CD1c-positive myeloid dendritic cell (primary cell): ENCODE data around the gene CFAP70.
A peak's percentile ranks its signal among the peaks of the same experiment; 100 is the strongest.
"Not testable (repeated sequence)": the region's sequence is repeated elsewhere in the genome, so short reads cannot be mapped to it uniquely, and the experiment has no call there.

Source experiments
- DNase-seq: peaks from one replicate; pipeline ENCODE4 v3.0.0-alpha.2; 2016; ENCODE audit errors: extremely low spot score

CFAP70 gene

DNA sequence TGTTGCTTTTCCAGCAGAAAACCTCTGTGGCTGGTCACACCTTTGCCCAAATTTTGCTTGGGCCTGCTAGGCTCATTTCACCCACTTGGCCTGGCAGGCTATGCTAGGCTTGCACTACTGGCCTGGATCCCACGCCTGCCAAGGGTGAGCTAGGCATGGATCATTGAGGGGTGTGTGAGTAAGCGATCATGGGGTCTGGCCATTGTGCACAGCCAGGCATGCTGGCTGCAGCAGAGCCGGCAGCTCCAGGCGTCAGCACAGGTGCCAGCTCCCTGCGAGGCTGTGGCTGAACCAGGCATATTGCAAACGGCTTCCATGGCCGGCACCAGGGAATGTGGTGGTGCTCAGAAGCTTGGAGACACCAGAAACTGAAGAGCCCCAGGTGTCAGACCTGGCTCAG, 19.2 kb downstream of the CFAP70 start:
- DNase-seq: no peak

DNA sequence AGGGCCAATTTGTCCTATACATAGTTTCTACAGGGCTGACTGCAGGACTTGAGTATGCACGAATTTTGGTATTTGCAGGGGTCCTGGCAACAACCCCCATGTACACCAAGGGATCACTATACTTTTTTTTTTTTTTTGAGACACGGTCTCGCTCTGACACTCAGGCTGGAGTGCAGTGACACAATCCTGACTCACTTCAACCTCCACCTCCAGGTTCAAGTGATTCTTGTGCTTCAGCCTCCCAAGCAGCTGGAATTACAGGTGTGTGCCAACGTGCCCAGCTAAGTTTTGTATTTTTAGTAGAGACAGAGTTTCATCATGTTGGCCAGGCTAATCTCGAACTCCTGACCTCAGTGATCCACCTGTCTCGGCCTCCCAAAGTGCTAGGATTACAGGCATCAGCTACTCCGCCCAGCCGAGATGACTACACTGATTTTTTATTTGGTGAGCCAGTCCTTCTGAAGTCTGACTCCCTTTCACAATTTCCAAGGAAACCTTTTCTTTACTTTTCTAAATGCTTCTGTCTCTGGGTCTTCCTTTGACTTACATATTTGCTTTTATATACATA, 19.8 kb downstream of the CFAP70 start:
- no peak for DNase-seq

DNA sequence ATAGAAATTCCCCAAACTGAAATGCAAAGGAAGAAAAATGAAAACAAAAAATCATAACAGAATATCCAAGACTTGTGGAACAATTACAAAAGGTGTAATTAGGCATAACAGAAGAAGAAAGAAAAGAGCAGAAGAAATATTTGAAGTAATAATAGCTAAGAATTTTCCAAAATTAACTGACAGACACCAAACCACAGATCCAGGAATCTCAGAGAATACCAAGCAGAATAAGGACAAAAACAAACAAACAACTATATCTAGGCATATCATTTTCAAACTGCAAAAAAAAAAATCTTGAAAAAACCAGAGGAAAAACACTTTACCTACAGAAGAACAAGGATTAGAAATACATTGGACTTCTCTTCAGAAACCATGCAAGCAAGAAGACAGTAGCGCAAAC, 25.5 kb downstream of the CFAP70 start:
- no peak for DNase-seq

DNA sequence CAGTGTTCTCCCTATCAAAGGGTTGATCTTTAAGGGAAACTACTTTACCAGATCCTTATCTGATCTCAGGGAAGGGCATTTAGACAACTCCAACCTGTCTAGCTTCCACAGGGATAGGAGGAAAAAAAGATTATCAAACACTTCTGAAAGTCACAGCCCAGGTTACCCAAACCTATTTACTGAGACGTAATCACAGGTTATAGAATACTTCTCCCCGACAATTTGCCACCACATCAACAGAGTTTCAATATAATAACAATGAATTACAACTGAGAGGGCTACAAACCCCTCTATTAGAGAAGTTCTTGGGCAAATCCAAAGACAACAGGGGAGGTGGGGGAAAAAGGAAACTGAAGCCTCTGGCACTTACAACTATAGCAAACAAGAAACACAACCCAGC, 26.3 kb downstream of the CFAP70 start:
- no peak for DNase-seq

DNA sequence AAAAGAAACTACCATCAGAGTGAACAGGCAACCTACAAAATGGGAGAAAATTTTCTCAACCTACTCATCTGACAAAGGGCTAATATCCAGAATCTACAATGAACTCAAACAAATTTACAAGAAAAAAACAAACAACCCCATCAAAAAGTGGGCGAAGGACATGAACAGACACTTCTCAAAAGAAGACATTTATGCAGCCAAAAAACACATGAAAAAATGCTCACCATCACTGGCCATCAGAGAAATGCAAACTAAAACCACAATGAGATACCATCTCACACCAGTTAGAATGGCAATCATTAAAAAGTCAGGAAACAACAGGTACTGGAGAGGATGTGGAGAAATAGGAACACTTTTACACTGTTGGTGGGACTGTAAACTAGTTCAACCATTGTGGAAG, 30.1 kb downstream of the CFAP70 start:
- not testable (repeated sequence) for DNase-seq

DNA sequence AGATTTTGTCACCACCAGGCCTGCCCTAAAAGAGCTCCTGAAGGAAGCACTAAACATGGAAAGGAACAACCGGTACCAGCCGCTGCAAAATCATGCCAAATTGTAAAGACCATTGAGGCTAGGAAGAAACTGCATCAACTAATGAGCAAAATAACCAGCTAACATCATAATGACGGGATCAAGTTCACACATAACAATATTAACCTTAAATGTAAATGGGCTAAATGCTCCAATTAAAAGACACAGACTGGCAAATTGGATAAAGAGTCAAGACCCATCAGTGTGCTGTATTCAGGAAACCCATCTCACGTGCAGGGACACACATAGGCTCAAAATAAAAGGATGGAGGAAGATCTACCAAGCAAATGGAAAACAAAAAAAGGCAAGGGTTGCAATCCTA, 33.4 kb downstream of the CFAP70 start:
- not testable (repeated sequence) for DNase-seq

DNA sequence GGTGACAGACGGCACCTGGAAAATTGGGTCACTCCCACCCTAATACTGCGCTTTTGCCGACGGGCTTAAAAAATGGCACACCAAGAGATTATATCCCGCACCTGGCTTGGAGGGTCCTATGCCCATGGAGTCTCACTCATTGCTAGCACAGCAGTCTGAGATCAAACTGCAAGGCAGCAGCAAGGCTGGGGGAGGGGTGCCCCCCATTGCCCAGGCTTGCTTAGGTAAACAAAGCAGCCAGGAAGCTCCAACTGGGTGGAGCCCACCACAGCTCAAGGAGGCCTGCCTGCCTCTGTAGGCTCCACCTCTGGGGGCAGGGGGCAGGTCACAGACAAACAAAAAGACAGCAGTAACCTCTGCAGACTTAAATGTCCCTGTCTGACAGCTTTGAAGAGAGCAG, 35.1 kb downstream of the CFAP70 start:
- not testable (repeated sequence) for DNase-seq

DNA sequence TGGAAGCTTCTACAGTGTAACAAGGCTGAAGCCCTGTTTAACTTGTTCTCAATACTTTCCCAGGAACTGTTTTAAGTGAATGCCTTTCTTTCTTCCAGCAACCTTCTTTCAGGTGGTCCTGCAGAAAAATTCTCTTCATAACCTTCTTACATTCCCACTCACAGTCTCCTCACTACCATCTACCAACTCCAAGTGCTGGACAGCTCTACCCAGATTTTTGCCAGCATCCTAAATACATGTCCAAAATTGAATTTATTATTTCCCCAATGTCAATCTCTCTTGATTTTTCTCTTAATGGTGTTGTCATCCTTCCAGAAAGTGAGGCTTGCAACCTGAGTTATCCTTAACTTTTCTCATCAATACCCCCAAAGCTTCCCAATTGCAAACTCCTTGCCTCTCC, 48.2 kb downstream of the CFAP70 start:
- DNase-seq: no peak

DNA sequence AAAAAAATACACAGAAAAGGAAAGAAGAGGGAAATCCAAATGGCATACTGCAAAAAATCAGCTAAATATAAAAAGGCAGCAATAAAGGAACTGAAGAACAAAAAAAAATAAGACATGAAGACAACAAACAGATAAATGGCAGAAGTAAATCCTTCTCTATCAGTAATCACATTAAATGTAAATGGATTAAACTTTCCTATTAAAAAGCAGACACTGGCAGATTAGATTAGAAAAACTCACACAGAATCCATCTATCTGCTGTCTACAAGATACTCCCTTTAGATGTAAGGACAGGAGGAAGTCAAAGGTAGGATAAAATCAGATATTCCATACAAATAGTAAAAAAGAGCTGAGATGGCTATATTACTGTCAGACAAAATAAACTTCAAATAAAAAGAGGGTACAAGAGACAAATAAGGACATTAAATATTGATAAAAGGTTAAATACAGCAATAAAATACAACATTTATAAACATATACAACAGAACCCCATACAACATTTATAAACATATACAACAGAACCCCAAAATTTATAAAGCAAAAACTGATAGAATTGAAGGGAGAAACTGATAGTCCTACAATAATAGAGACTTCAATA, 51.4 kb downstream of the CFAP70 start:
- DNase-seq: no peak

DNA sequence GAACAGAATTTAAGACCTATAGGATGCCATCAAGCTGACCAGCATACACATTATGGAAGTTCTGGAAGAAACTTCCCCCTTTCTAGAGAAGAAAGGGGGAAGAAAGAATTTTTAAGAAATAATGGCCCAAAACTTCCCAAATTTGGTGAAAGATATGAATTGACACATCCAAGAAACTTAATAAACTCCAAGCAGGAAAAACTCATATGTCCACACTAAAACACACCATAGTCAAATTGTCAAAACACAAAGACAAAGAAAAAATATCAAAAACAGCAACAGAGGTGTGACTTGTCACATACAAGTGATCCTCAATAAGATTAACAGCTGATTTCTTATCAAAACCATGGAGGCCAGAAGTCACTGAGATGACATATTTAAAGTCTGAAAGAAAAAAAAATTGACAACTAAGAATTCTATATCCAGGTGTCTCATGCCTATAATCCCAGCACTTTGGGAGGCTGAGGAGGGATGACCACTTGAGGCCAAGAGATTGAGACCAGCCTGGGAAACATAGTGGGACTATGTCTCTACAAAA, 52.4 kb downstream of the CFAP70 start:
- DNase-seq: peak; percentile 27

DNA sequence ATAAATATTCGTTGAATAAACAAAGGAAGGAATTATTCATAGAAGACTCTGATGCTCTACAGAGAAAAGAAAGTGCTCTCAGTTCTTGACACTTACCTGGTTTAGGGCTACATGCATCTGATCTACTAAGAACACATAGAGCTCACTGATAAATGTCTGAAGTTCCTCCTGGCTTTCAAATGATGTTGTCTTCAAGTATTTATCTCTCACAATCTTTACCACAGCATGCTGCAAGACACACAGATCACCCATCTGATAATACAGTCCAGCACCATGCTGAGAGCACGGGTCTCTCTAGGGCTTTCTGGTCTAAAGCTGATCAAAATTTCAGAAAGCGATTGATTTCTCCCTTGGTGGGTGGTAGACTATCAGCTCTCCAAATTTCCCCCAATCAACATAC, 61.7 kb downstream of the CFAP70 start:
- no peak for DNase-seq

DNA sequence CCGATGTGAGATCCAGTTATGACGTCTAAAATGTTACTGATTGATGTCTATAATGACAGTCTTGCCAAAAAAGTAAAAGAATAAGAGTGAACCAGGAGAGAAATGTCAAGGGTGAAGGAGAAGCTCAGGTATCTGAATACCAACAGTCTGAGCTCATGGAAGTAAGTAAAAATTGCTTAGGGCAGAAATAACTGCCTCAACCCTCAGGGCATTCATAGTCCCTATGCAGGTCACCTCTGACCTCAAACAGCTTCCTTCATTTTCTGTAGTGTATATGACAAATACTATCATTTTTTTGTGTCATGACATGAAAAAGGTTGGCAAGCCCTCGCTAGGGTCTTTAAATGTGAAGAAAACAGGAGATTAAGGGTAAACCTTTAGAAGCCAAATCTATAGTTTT, 65.2 kb downstream of the CFAP70 start:
- DNase-seq: no peak

DNA sequence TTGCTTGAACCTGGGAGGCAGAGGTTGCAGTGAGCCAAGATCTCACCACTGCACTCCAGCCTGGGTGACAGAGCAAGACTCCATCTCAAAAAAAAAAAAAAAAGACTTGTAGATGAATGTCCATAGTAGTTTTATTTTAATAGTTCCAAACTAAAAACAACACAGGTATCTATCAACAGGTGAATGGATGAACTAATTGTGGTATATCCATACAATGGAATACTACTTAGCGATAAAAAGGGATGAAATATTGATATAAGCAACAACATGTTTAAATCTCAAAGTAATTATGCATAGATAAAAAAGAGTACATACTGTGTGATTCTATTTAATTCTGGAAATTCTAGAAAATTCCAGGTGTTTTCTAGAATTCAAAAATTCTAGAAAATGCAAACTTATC, 68.7 kb downstream of the CFAP70 start:
- no peak for DNase-seq

DNA sequence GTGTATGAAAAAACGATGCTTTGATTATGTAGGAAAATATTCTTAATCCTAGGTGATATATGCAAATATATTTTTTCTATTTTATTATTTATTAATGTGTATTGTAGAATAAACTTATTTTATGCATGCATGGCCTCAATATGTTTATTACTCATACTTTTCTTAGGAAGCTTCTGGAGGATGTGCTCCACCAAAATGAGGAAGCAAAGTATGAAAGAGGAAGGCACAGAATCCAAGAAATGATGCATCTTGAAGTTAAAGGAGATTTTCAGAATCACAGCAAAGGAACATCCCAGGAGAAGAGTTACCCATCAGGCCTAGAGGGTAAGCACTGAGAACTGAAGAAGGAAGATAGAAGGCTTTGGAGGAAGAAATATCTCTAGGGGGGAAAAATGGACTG, 71.2 kb downstream of the CFAP70 start:
- DNase-seq: peak; percentile 88

DNA sequence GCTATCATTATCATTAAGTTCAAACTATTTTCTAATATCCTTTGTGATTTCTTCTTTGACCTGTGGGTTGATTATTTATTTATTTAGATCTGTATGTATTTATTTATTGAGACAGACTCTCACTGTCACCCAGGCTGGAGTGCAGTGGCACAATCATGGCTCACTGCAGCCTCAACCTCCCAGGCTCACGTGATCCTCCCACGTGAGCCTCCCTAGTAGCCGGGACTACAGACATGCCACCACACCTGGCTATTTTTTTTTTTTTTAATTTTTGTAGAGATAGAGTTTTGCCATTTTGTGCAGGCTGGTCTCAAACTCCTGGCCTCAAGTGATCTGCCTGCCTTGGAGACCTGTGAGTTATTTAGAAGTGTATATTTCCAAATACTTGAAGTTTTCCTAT, 77.6 kb downstream of the CFAP70 start:
- no peak for DNase-seq

DNA sequence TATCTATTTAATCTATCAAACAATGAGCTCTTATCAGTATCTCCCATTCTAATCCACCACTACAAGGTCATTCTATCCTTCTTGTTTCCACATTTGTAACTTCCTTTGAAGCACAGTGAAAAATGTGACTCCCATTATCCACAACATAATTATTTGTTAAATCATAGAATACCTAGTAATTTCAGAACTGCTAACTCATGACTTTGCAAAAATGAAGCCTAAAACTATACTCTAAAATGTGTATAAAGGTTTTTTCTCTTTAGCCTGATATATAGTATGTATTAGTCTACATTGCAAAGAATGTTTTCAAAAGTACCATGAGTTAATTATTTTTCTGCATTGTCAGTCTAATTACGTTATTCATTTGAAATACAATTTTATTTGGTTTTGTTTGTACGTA, 94.2 kb downstream of the CFAP70 start:
- no peak for DNase-seq

DNA sequence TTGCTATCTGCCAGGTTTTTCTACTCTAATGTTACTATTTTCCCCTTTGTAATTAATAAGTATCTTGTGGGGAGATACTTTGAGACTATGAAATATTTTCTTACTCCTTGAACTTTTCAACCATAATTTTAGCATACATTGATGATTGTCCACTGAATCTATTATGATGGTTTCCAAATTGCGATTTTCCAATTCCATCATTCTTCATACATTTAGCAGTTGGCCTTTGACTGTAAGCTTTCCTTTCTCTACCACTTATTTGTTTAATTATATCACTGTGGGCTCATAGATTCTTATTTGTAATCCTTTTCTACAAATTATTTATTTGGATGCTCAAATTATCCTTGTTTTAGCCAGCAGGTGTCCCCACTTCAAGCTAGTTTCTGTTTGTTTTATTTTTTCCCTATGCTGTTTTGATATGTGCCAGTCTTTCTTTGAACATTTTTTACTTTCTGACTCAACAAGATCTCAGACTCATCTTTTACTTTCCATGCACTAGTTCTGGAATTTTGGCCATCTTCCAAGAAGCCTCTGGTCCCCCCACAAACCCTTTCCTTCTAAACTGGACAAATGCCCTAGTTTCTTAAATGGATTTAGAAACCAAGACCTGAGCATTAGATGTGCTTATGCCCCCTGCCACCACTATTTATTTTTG, 94.8 kb downstream of the CFAP70 start:
- peak; percentile 39 for DNase-seq

DNA sequence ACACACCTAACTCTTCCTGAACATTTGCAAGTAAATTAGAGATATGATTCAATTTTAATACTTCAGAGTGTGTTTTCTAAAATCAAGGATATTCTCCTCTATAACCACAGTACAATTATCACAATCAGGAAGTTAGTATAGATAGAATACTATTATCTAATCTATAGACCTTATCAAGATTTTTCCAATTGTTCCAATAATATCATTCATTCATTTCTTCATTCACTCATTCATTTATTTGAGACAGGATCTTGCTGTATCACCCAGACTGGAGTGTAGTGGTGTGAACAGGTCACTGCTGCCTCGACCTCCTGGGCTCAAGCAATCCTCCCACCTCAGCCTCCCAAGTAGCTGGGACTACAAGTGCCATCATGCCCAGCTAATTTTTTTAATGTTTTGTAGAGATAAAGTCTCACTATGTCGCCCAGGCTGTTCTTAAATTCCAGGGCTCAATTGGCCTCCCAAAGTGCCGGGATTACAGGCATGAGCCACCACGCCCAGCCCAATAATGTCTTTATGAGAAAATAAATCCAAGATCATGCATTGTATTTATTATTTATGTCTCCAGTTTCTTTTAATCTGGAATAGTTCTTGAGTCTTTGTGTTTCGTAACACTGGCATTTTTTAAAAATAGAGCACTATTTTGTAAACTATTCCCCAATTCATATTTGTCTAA, 95.6 kb downstream of the CFAP70 start:
- no peak for DNase-seq

DNA sequence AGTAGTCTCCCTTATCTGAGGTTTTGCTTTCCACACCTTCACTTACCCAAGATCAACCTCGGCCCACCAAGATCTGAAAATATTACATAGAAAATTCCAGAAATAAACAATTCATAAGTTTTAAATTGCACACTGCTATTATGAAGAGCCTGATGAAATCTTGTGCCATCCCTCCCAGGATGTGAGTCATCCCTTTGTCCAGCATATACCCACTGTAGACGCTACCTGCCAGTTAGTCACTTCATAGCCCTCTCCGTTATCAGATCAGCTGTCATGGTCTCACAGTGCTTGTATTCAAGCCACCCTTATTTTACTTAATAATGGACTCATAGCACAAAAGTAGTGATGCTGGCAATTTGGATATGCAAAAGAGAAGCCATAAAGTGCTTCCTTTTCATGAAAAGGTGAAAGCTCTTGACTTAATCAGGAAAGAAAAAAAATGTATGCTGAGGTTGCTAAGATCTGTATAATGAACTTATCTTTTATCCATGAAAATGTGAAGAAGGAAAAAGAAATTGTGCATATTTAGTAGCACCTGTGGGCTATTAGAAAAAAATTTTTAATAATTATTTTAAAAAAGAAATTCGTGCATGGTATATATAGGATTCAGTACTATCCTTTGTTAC, 96.4 kb downstream of the CFAP70 start:
- no peak for DNase-seq

DNA sequence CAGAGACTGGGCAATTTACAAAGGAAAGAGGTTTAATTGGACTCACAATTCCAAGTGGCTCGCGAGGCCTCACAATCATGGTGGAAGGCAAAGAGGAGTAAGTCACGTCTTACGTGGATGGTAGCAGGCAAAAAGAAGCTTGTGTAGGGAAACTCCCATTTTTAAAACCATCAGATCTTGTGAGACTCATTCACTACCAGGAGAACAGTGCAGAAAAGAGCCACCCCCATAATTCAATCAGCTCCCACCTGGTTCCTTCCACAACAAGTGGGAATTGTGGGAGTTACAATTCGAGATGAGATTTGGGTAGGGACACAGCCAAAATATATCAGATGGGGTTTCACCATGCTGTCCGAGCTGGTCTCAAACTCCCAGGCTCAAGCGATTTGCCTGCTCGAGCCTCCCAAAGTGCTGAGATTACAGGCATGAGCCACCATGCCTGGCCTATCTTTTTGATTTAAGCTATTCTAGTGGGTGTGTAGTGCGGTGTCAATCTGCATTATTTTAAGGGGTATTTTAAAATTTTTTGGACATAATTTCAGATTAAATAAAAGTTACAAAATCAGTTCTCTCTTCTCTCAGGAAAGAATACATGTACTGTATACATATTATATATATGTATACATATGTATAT, 97.2 kb downstream of the CFAP70 start:
- DNase-seq: no peak

DNA sequence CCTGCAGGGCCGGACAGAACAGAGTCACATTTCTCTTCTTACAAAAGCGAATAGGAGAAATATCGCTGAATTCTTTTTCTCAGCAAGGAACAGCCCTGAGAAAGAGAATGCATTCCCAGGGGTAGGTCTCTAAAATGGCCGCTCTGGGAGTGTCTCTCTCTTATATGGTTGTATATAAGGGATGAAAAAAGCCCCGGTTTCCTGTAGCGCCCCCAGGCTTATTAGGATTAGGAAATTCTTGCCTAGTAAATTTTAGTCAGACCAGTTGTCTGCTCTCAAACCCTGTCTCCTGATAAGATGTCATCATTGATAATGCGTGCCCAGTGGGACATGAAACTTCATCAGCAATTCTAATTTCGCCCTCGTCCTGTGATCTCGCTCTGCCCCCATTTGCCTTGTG, 100.1 kb downstream of the CFAP70 start:
- DNase-seq: not testable (repeated sequence)

DNA sequence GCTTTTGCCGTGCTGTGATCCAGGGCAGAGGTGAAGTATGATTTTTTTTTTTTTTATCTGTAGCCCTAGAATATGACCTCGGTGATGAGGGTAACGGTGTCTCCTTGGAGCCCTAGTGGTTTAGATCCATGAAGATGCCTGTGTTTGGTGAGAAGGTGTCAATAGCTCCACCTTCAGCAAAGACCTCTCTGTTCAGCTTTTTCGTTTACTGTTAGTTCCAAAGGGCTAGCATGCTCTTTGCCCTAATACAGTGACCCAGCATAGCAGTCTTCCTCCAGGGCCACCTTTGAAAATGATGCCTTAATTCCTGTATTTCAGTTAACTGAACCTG, 105.5 kb downstream of the CFAP70 start:
- DNase-seq: no peak
